Thyroid gland (tissue), 4 donors: ENCODE results near the gene LCN2.

ENCODE experiments used
- POLR2A ChIP-seq, 2 donors: fragments of 450-650 bp; IDR thresholded peaks; one replicate each; pipeline ENCODE4 v1.6.1; 2017; ENCODE audit warnings: antibody characterized with exemption in 2 of 2, mild to moderate bottlenecking in 2 of 2, moderate library complexity in 1 of 2
- TF ChIP-seq, protein P1 (sequence below), 6 experiments: fragments of 200-600 bp in 3 of 6; fragments of 450-650 bp in 3 of 6; sonication (generic) in 3 of 6; IDR thresholded peaks; one replicate each; pipeline ENCODE4 v1.5.1; 2016 to 2019; ENCODE audit warnings: antibody characterized with exemption in 6 of 6, mild to moderate bottlenecking in 2 of 6, inconsistent platforms in 1 of 6, moderate library complexity in 1 of 6

DNA sequence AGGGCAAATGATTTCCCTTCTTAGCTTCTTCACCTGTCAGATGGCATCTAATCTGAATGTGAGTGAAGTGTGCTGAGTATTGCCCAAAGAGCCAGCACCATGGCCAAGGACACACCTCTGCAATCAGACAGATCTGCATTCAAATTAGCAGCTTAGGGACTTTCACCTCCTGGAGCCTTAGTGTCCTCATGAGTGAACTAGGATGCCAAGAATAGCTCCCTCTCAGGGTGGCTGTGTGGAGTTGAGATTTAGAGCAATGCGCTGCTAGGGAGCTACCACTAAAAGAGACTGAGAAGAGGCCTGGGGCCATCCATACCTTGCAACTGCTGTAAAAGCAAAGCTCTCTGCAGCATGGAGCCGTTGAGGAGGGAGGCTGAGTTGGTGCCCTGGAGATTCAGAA, 40.8 kb downstream of the LCN2 start:
- TF ChIP-seq, protein P1, sequence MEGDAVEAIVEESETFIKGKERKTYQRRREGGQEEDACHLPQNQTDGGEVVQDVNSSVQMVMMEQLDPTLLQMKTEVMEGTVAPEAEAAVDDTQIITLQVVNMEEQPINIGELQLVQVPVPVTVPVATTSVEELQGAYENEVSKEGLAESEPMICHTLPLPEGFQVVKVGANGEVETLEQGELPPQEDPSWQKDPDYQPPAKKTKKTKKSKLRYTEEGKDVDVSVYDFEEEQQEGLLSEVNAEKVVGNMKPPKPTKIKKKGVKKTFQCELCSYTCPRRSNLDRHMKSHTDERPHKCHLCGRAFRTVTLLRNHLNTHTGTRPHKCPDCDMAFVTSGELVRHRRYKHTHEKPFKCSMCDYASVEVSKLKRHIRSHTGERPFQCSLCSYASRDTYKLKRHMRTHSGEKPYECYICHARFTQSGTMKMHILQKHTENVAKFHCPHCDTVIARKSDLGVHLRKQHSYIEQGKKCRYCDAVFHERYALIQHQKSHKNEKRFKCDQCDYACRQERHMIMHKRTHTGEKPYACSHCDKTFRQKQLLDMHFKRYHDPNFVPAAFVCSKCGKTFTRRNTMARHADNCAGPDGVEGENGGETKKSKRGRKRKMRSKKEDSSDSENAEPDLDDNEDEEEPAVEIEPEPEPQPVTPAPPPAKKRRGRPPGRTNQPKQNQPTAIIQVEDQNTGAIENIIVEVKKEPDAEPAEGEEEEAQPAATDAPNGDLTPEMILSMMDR (IDR thresholded peaks at IDR 0.05): no peak
- no peak for TF ChIP-seq POLR2A (IDR thresholded peaks at IDR 0.05)
